HG03439 (cell line): Measurements from ENCODE around the gene CCNB1.
"Not testable (repeated sequence)": the region's sequence is repeated elsewhere in the genome, so short reads cannot be mapped to it uniquely, and the experiment has no call there.

Experiments
- ATAC-seq: cut with Tn5 transposase; IDR thresholded peaks from one replicate; pipeline ENCODE4 v1.9.1; 2021; ENCODE audit warnings: mild to moderate bottlenecking, moderate library complexity; ENCODE audit not compliant: unreplicated experiment

Gene CCNB1

GRCh38 chr5:69166686-69167492 is at the start of gene CCNB1:
TSS of gene CCNB1 (plus strand) at chr5:69167150. CDS start at chr5:69167263, 113 bp downstream.
- peak; percentile 99 for ATAC-seq

GRCh38 chr5:69129413-69129812 is 37.5 kb upstream of the CCNB1 start:
- no peak for ATAC-seq

DNA sequence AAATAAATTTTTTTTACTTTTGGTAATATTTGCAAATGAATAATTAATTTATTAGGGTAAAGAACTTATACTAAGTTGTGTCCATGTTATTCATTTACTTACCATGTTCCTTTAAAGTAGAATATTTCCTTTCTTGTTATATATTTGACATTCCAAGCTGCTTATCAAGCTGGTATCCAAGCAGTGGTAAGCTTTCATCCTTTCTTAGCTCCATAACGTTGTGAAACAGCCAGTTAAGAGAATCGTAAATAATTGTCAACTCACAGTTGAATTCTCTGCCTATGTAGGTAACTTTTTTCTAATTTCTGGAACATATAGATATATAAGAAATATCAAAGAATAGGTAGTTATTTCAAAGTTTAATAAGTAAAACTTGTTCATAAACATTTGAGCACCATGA is 36.7 kb upstream of the CCNB1 start:
- no peak for ATAC-seq

- no peak for ATAC-seq
These were observed 35.6 kb upstream of the CCNB1 start for GRCh38 chr5:69131304-69131703.

DNA sequence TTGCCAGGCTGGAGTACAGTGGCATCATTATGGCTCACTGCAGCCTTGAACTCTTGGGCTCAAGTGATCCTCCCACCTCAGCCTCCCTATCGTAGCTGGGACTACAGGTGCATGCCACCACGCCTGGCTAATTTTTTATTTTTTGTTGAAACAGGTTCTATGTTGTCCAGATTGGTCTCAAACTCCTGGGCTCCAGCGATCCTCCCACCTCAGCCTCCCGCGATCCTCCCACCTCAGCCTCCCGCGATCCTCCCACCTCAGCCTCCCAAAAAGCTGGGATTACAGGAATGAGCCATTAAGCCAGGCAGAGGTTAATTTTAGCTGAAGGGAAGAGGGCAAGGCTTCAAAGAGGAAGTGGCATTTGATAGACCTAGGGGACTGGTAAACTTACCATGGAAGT is 32.8 kb upstream of the CCNB1 start:
- ATAC-seq = no peak

DNA sequence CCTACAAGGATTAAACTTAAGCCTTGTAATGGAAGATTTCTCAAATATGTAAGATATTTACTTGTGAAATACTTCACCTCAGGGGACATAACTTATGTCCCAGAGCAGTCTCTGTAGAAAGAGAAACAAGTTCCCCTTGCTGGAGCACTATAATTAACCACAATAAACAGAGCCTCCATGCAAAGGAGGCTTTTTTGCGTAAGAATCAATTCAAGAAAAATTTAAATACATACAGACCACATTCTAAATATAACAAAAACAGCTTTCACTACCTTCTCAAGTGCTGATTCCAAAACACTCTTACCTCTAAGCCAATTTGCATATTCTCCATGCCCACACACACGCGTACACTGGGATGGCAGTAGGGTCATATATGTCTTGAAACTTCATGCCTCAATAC is 30.7 kb upstream of the CCNB1 start:
- ATAC-seq = peak; percentile 88

DNA sequence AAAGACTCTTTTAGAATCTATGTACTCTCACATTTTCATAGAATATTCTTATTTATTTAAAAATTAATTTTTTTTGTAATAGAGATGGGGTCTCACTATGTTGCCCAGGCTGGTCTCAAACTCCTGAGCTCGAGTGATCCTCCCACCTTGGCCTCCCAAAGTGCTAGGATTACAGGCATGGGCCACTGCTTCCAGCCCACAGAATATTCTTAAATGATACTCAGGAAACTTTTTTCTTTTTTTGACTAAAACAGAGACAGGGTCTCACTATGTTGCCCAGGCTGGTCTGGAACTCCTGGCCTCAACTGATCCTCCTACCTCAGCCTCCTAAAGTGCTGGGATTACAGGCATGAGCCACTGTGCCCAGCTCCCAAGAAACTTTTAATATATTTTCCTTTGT is 29.7 kb upstream of the CCNB1 start:
- not testable (repeated sequence) for ATAC-seq

- ATAC-seq = no peak
These were observed 29.1 kb upstream of the CCNB1 start for GRCh38 chr5:69137807-69138206.

DNA sequence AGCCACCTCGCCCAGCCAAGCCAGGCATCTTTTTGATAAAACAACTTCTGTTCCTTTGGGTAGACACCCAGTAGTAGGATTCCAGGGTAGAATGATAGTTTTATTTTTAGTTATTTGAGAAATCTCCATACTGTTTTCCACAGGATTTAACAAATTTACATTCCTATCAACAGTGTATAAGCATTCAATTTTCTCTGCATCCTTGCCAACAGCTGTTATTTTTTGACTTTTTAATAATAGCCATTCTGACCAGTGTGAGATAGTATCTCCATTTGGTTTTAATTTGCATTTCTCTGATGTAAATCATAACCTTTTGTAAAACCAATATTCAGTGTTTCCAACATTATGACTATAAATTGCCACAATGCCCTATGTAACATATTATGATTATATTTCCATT is 28.2 kb upstream of the CCNB1 start:
- no peak for ATAC-seq

- not testable (repeated sequence) for ATAC-seq
These were observed 26.7 kb upstream of the CCNB1 start for GRCh38 chr5:69140239-69140638.

DNA sequence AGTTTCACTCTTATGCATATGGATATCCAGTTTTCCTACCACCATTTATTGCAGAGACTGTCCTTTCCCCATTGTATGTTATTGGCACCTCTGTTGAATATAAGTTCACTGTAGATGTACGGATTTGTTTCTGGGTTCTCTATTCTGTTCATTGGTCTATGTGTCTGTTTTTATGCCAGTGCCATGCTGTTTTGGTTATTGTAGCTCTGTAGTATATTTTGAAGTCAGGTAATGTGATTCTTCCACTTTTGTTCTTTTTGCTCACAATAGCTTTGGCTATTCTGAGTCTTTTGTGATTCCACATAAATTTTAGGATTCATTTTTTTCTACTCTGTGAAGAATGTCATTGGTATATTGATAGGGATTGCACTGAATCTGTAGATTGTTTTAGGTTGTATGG is 26.1 kb upstream of the CCNB1 start:
- no peak for ATAC-seq

- not testable (repeated sequence) for ATAC-seq
These were observed 18.4 kb upstream of the CCNB1 start for GRCh38 chr5:69148576-69148975.

DNA sequence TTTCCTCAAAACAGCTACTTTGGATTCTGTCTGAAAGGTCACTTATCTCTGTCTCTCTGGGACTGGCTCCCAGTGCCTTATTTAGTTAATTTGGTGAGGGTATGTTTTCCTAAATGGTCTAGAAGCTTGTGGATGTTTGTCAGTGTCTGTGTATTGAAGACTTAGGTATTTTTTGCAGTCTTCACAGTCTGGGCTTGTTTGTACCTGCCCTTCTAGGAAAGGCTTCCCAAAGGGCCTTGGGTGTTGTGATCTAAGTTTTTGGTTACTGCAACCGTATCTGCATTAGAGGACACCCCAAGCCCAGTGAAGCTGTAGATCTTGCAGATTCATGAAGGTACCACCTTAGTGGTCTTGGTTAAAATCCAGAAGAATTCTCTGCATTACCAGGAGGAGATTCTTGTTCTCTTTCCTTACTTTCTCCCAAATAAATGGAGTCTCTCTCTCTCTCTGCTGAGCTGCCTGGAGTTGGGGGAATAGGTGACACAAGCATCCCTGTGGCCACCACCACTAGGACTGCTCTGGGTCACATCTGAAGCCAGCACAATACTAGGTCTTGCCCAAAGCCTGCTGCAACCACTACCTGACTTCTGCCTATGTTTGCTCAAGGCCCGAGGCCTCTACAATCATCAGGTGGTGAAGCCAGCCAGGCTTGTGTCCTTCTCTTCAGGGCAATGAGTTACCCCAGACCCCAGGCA is 17.8 kb upstream of the CCNB1 start:
- no peak for ATAC-seq

- no peak for ATAC-seq
These were observed 17.3 kb upstream of the CCNB1 start for GRCh38 chr5:69149676-69150010.

GRCh38 chr5:69152731-69153130 is 14.2 kb upstream of the CCNB1 start:
- no peak for ATAC-seq

- no peak for ATAC-seq
These were observed 10.5 kb upstream of the CCNB1 start for GRCh38 chr5:69156456-69156855.

- no peak for ATAC-seq
These were observed 8.9 kb upstream of the CCNB1 start for GRCh38 chr5:69158039-69158438.

- no peak for ATAC-seq
These were observed 6.3 kb upstream of the CCNB1 start for GRCh38 chr5:69160651-69161050.

GRCh38 chr5:69167493-69167855 is 524 bp downstream of the CCNB1 start:
- ATAC-seq = no peak

GRCh38 chr5:69167929-69168328 is 979 bp downstream of the CCNB1 start:
- no peak for ATAC-seq

- ATAC-seq = no peak
These were observed 3.5 kb downstream of the CCNB1 start for GRCh38 chr5:69170495-69170894.

- no peak for ATAC-seq
These were observed 4.0 kb downstream of the CCNB1 start for GRCh38 chr5:69170969-69171368.
